GM12878 (cell line): ENCODE results near the gene CDYL. TPM values are rescaled to one million over a fixed set of nuclear protein-coding genes. Genes with fewer than 3 reads are reported as not detected.
"Not testable (repeated sequence)": the region's sequence is repeated elsewhere in the genome, so short reads cannot be mapped to it uniquely, and the experiment has no call there.

Source experiments
- ATAC-seq: fragments of 200-7000 bp; cut with Tn5 transposase; 3 replicates; pipeline ENCODE4 v1.9.1; 2020; ENCODE audit warnings: mild to moderate bottlenecking, moderate library complexity
- BruUV-seq: library from RNA; stranded (reverse); fragments of 400-500 nt; replicated peaks from 2 replicates; lab custom pipeline; 2021; lab: Mats Ljungman, UMichigan
- CTCF ChIA-PET: fragments of 300-600 bp; sonication (Branson Sonifier 250); formaldehyde crosslinking; extraction: SDS; loops from one replicate; lab custom pipeline; 2021; ENCODE audit warnings: inconsistent platforms; lab: Yijun Ruan, JAX
- POLR2A ChIA-PET: fragments of 350-600 bp; formaldehyde crosslinking; extraction: SDS; loops from one replicate; lab custom pipeline; 2021; ENCODE audit warnings: inconsistent platforms; lab: Charles Lee
- RAD21 ChIA-PET: fragments of 300-600 bp; sonication (Branson Sonifier 250); formaldehyde crosslinking; loops from one replicate; lab custom pipeline; 2023; ENCODE audit warnings: antibody characterized with exemption; ENCODE audit not compliant: unreplicated experiment; lab: Charles Lee
- SMC1A ChIA-PET: fragments of 300-600 bp; sonication (Branson Sonifier 250); formaldehyde crosslinking; loops from one replicate; lab custom pipeline; 2023; ENCODE audit not compliant: unreplicated experiment, uncharacterized antibody; lab: Charles Lee
- DNase-seq: peaks from one replicate; pipeline ENCODE4 v3.0.0-alpha.2; 2011; ENCODE audit warnings: low read depth, low spot score
- FAIRE-seq: peaks from 3 replicates; lab custom pipeline; 2011; peaks lifted over from hg19 to GRCh38; lab: Jason Lieb, UNC
- H2AFZ ChIP-seq: 2 replicates; pipeline ENCODE4 v1.6.0; 2011; ENCODE audit warnings: low read depth, low read length, control low read depth; ENCODE audit not compliant: control insufficient read depth
- H3K27ac ChIP-seq: 2 replicates; pipeline ENCODE4 v1.5.1; 2011; ENCODE audit warnings: control low read depth; ENCODE audit not compliant: control insufficient read depth, insufficient read depth
- H3K27me3 ChIP-seq, 2 experiments: replicated peaks in 1 of 2; 2 replicates each; pipeline versions ENCODE4 v1.6.0 to v1.6.1; 2011; ENCODE audit warnings: low read length in 1 of 2; ENCODE audit not compliant: control insufficient read depth in 2 of 2, insufficient read depth in 2 of 2
- H3K36me3 ChIP-seq, 2 experiments: 2 replicates each; pipeline ENCODE4 v1.5.1; 2011; ENCODE audit warnings: low read length in 1 of 2; ENCODE audit not compliant: control insufficient read depth in 2 of 2, insufficient read depth in 2 of 2
- H3K4me1 ChIP-seq: 2 replicates; pipeline ENCODE4 v1.6.1; 2011; ENCODE audit warnings: mild to moderate bottlenecking, low read length, moderate library complexity, mixed read lengths; ENCODE audit not compliant: control insufficient read depth, insufficient read depth
- H3K4me2 ChIP-seq: 2 replicates; pipeline ENCODE4 v1.6.0; 2011; ENCODE audit warnings: control low read depth; ENCODE audit not compliant: control insufficient read depth, insufficient read depth
- H3K4me3 ChIP-seq: fragments of 200-600 bp; sonication (generic); 2 replicates; pipeline ENCODE4 v1.5.1; 2016
- H3K79me2 ChIP-seq: 2 replicates; pipeline ENCODE4 v1.6.0; 2011; ENCODE audit warnings: low read length; ENCODE audit not compliant: control insufficient read depth, insufficient read depth
- H3K9ac ChIP-seq: 2 replicates; pipeline ENCODE4 v1.8.0; 2011; ENCODE audit warnings: low read length, control low read depth, mixed read lengths; ENCODE audit not compliant: control insufficient read depth, insufficient read depth
- H3K9me3 ChIP-seq: replicated peaks from 3 replicates; pipeline ENCODE4 v1.5.1; 2011; ENCODE audit warnings: mild to moderate bottlenecking, low read length; ENCODE audit not compliant: control insufficient read depth, insufficient read depth
- H4K20me1 ChIP-seq: 2 replicates; pipeline ENCODE4 v1.6.0; 2011; ENCODE audit not compliant: control insufficient read depth, insufficient read depth
- CBX3 ChIP-seq: fragments of 200-600 bp; sonication (generic); IDR thresholded peaks from 2 replicates; pipeline ENCODE4 v1.6.1; 2016; ENCODE audit warnings: low read depth, borderline replicate concordance
- GATAD2B ChIP-seq: fragments of 450-650 bp; conservative IDR thresholded peaks from 2 replicates; pipeline ENCODE4 v1.6.1; 2017; ENCODE audit warnings: low read depth, mild to moderate bottlenecking, moderate library complexity
- SIN3A ChIP-seq: IDR thresholded peaks from 2 replicates; pipeline ENCODE4 v1.6.1; 2012; ENCODE audit warnings: low read depth, low read length, improper control_type of control experiment
- WGBS: methylation state at CpG from one replicate; pipeline ENCODE4 v1.1.6; 2016; ENCODE audit warnings: low lambda C conversion rate; ENCODE audit not compliant: insufficient replicate concordance, insufficient coverage; ENCODE audit errors: missing lambda C conversion rate; 5-methylcytosine and 5-hydroxymethylcytosine counted together
- in situ Hi-C: fragments of 300-500 bp; cut with MboI; formaldehyde crosslinking; loops from 9 replicates; pipeline ENCODE4 v1.14.3; 2018; ENCODE audit warnings: mixed read lengths
- intact Hi-C: fragments of 100-400 bp; cut with micrococcal nuclease; formaldehyde crosslinking; loops from one replicate; pipeline ENCODE4 v1.14.2; 2022; ENCODE audit not compliant: unreplicated experiment
- polyA plus RNA-seq, 11 experiments: library from polyadenylated mRNA; depleted of rRNA in 4 of 11; unstranded in 6 of 11; stranded (reverse) in 5 of 11; fragments of >200 nt; fragmentation: Nextera tagmentation in 4 of 11; fragmentation: Illumina TruSeq in 1 of 11; extraction: Ambion mirVana in 4 of 11; extraction: Trizol in 1 of 11; gene quantifications; 1 replicate in 1 of 11; 2 replicates in 10 of 11; pipeline versions ENCODE4 v1.2.1 to v1.2.3, GENCODE V29; 2011 to 2016; ENCODE audit warnings: inconsistent platforms in 2 of 11, missing spikeins in 2 of 11, low read depth in 1 of 11
- total RNA-seq, 4 experiments: library from RNA; depleted of rRNA in 3 of 4; stranded (reverse); fragments of >200 nt in 3 of 4; fragmentation: Illumina TruSeq in 1 of 4; extraction: Trizol in 1 of 4; gene quantifications; 2 replicates each; pipeline versions ENCODE4 v1.2.1 to v1.2.3, GENCODE V29; 2013 to 2021
- TF ChIP-seq, protein P1 (sequence below): fragments of 450-650 bp; IDR thresholded peaks from 2 replicates; pipeline ENCODE4 v1.6.1; 2014; ENCODE audit warnings: mild to moderate bottlenecking

CDYL gene
- total and polyA plus RNA-seq, 10 of the 15 experiments (the other 5 are each of a cell fraction or from before 2014, with no cell fraction given): 9.3 to 61.2 (median 28.5) TPM

- POLR2A ChIA-PET: interaction anchor here (0.6 kb wide), 1 partner anchor 235 kb away, joined by 3 read pairs; no protein-coding TSS in a partner anchor
- FAIRE-seq: peak; percentile 18
- SMC1A ChIA-PET: interaction anchor here (0.5 kb wide), 1 partner anchor 14 kb away, joined by 3 read pairs; no protein-coding TSS in a partner anchor
- RAD21 ChIA-PET: no interaction called here
- CTCF ChIA-PET: interaction anchor here (0.7 to 1.6 kb wide), 4 partner anchors 9 to 190 kb away, joined by 3 to 5 read pairs (median 4); no protein-coding TSS in a partner anchor
- peak overlapping the region; percentile 43 for H3K27ac ChIP-seq
- in situ Hi-C loops: no loop called here
- H3K4me2 ChIP-seq: peak overlapping the region; percentile 64
- no peaks in the 10 kb centered on the region for H3K27me3 ChIP-seq
- no peaks in the 10 kb centered on the region for H3K36me3 ChIP-seq
- WGBS: 53% methylated on average over 12 of the region's 12 CpGs
- TF ChIP-seq SIN3A (no peak), GATAD2B (peak; percentile 1; the same call in 1 of the 2 replicates), CBX3 (no peak)
- TF ChIP-seq, protein P1, sequence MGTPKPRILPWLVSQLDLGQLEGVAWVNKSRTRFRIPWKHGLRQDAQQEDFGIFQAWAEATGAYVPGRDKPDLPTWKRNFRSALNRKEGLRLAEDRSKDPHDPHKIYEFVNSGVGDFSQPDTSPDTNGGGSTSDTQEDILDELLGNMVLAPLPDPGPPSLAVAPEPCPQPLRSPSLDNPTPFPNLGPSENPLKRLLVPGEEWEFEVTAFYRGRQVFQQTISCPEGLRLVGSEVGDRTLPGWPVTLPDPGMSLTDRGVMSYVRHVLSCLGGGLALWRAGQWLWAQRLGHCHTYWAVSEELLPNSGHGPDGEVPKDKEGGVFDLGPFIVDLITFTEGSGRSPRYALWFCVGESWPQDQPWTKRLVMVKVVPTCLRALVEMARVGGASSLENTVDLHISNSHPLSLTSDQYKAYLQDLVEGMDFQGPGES: no peak
- no peaks in the 10 kb centered on the region for H3K79me2 ChIP-seq
- BruUV-seq: TSS peak; percentile 86
- peak overlapping the region; percentile 97 for H2AFZ ChIP-seq
- peak; percentile 19 for ATAC-seq
- H3K4me1 ChIP-seq: no peaks in the 10 kb centered on the region; the same call in 1 of the 2 replicates
- peak; percentile 3 for DNase-seq
- intact Hi-C loops: no loop called here
- no peaks in the 10 kb centered on the region for H4K20me1 ChIP-seq
- no peaks in the 10 kb centered on the region for H3K9me3 ChIP-seq
- peak overlapping the region; percentile 81 for H3K4me3 ChIP-seq
- peak overlapping the region; percentile 70 for H3K9ac ChIP-seq
Measured at GRCh38 chr6:5004373-5005037, 228.3 kb downstream of the CDYL start.

- H3K4me3 ChIP-seq, BruUV-seq, CTCF ChIA-PET, H3K27me3 ChIP-seq, RAD21 ChIA-PET, intact Hi-C loops, SMC1A ChIA-PET, POLR2A ChIA-PET, H3K27ac ChIP-seq, FAIRE-seq, H3K4me2 ChIP-seq, H3K36me3 ChIP-seq, in situ Hi-C loops, H4K20me1 ChIP-seq, H3K9me3 ChIP-seq, DNase-seq, H3K9ac ChIP-seq, H3K4me1 ChIP-seq, H3K79me2 ChIP-seq, ATAC-seq: not testable (repeated sequence)
- WGBS: 96% methylated on average over 5 of the region's 5 CpGs
- H2AFZ ChIP-seq: peak overlapping the region; percentile 97
Measured at GRCh38 chr6:5005038-5005433, 228.8 kb downstream of the CDYL start.

Other genes starting within 250 kb of the CDYL start
- gene RPP40, start 227.6 kb downstream of the CDYL start, total RNA-seq (2014; rRNA removed): 13.5 and 21.9 TPM in 2 replicates
- gene RPP40, start 227.6 kb downstream of the CDYL start, total RNA-seq (2014; rRNA removed; fragmentation: Illumina TruSeq; extraction: Trizol): 10.6 and 14.2 TPM in 2 replicates
- 8.1 and 9.1 TPM in 2 replicates for gene RPP40, start 227.6 kb downstream of the CDYL start, total RNA-seq (2021)
- 5.6 and 7.1 TPM in 2 replicates for gene RPP40, start 227.6 kb downstream of the CDYL start, polyA plus RNA-seq (2011; rRNA removed)
- 13.1 and 21.5 TPM in 2 replicates for gene RPP40, start 227.6 kb downstream of the CDYL start, polyA plus RNA-seq (2014; fragmentation: Illumina TruSeq; extraction: Trizol)
- gene RPP40, start 227.6 kb downstream of the CDYL start, polyA plus RNA-seq (2014; fragmentation: Nextera tagmentation; extraction: Ambion mirVana): 10 to 100 TPM; 24.4 to 46.3 TPM
- gene RPP40, start 227.6 kb downstream of the CDYL start, polyA plus RNA-seq (2014; rRNA removed): 19.3 and 19.6 TPM in 2 replicates
- gene RPP40, start 227.6 kb downstream of the CDYL start, polyA plus RNA-seq (2016; fragmentation: Nextera tagmentation; extraction: Ambion mirVana): 10 to 100 TPM; 41.0 to 41.2 TPM